Ramos (cell line): Measurements from ENCODE around the gene HSPG2.
"Not testable (repeated sequence)": the region's sequence is repeated elsewhere in the genome, so short reads cannot be mapped to it uniquely, and the experiment has no call there.

ENCODE experiments used
- in situ Hi-C: fragments of 300-500 bp; cut with MboI; formaldehyde crosslinking; loops from one replicate; pipeline ENCODE4 v1.14.3; 2022; ENCODE audit warnings: low sequenced_read_pairs; ENCODE audit not compliant: unreplicated experiment

HSPG2 gene

GRCh38 chr1:21961337-21961736, 24.2 kb upstream of the HSPG2 start:
- in situ Hi-C loops = loop anchor here (10.0 to 25.0 kb wide), 3 partner anchors 247 to 724 kb away; partner anchors contain the start of gene RAP1GAP

GRCh38 chr1:21956720-21957552, 19.8 kb upstream of the HSPG2 start:
- in situ Hi-C loops = loop anchor here (25.0 kb wide), 2 partner anchors 295 to 720 kb away; partner anchors contain the start of gene RAP1GAP

GRCh38 chr1:21955501-21956281, 18.6 kb upstream of the HSPG2 start:
- in situ Hi-C loops = loop anchor here (25.0 kb wide), 2 partner anchors 293 to 718 kb away; partner anchors contain the start of gene RAP1GAP

GRCh38 chr1:21955058-21955457, 17.9 kb upstream of the HSPG2 start:
- in situ Hi-C loops = loop anchor here (25.0 kb wide), 2 partner anchors 293 to 718 kb away; partner anchors contain the start of gene RAP1GAP

- in situ Hi-C loops = loop anchor here (25.0 kb wide), 2 partner anchors 291 to 716 kb away; partner anchors contain the start of gene RAP1GAP
Measured at GRCh38 chr1:21952786-21953520, 15.8 kb upstream of the HSPG2 start.

GRCh38 chr1:21951226-21951870, 14.2 kb upstream of the HSPG2 start:
- in situ Hi-C loops = loop anchor here (25.0 kb wide), 2 partner anchors 289 to 714 kb away; partner anchors contain the start of gene RAP1GAP

GRCh38 chr1:21950734-21951133, 13.6 kb upstream of the HSPG2 start:
- in situ Hi-C loops = loop anchor here (25.0 kb wide), 2 partner anchors 288 to 713 kb away; partner anchors contain the start of gene RAP1GAP

- in situ Hi-C loops = no loop called here
Measured at GRCh38 chr1:21946836-21947587, 9.9 kb upstream of the HSPG2 start.

- in situ Hi-C loops = no loop called here
Measured at GRCh38 chr1:21944733-21945073, 7.6 kb upstream of the HSPG2 start.

- in situ Hi-C loops = not testable (repeated sequence)
Measured at GRCh38 chr1:21942959-21943640, 6.0 kb upstream of the HSPG2 start.

GRCh38 chr1:21942464-21942863, 5.4 kb upstream of the HSPG2 start:
- in situ Hi-C loops = no loop called here

- in situ Hi-C loops = no loop called here
Measured at GRCh38 chr1:21941370-21941769, 4.3 kb upstream of the HSPG2 start.

GRCh38 chr1:21940492-21940891, 3.4 kb upstream of the HSPG2 start:
- in situ Hi-C loops = no loop called here

- in situ Hi-C loops = no loop called here
Measured at GRCh38 chr1:21939650-21940374, 2.7 kb upstream of the HSPG2 start.

GRCh38 chr1:21938732-21939538, 1.8 kb upstream of the HSPG2 start:
- in situ Hi-C loops = no loop called here

- in situ Hi-C loops = no loop called here
Measured at GRCh38 chr1:21937372-21938121, 437 bp upstream of the HSPG2 start.
